Eye (tissue), 1 donor: ENCODE results near the gene ZNF862.
A peak's percentile ranks its signal among the peaks of the same experiment; 100 is the strongest.

Source experiments
- DNase-seq: peaks from one replicate; pipeline ENCODE4 v3.0.0-alpha.2; 2015

ZNF862 gene

GRCh38 chr7:149811831-149812490 is 26.2 kb upstream of the ZNF862 start:
- DNase-seq: no peak

- no peak for DNase-seq
Measured at GRCh38 chr7:149813254-149814035, 24.7 kb upstream of the ZNF862 start.

- no peak for DNase-seq
Measured at GRCh38 chr7:149814494-149814893, 23.7 kb upstream of the ZNF862 start.

GRCh38 chr7:149815121-149815520 is 23.1 kb upstream of the ZNF862 start:
- DNase-seq: no peak

GRCh38 chr7:149815661-149816266 is 22.4 kb upstream of the ZNF862 start:
- DNase-seq: no peak

- no peak for DNase-seq
Measured at GRCh38 chr7:149816267-149816751, 21.9 kb upstream of the ZNF862 start.

- no peak for DNase-seq
Measured at GRCh38 chr7:149816794-149817193, 21.4 kb upstream of the ZNF862 start.

- no peak for DNase-seq
Measured at GRCh38 chr7:149817301-149817771, 20.8 kb upstream of the ZNF862 start.

GRCh38 chr7:149817836-149818535 is 20.2 kb upstream of the ZNF862 start:
- DNase-seq: no peak

- no peak for DNase-seq
Measured at GRCh38 chr7:149818536-149818840, 19.7 kb upstream of the ZNF862 start.

- no peak for DNase-seq
Measured at GRCh38 chr7:149819141-149819960, 18.8 kb upstream of the ZNF862 start.

GRCh38 chr7:149819961-149820340 is 18.2 kb upstream of the ZNF862 start:
- DNase-seq: no peak

GRCh38 chr7:149820622-149821190 is 17.5 kb upstream of the ZNF862 start:
- DNase-seq: no peak

GRCh38 chr7:149821191-149822148 is 16.7 kb upstream of the ZNF862 start:
- DNase-seq: no peak

GRCh38 chr7:149822353-149822943 is 15.7 kb upstream of the ZNF862 start:
- DNase-seq: peak; percentile 58

- no peak for DNase-seq
Measured at GRCh38 chr7:149823191-149823630, 15.0 kb upstream of the ZNF862 start.

- DNase-seq: no peak
Measured at GRCh38 chr7:149823631-149824199, 14.5 kb upstream of the ZNF862 start.

GRCh38 chr7:149824301-149824741 is 13.9 kb upstream of the ZNF862 start:
- DNase-seq: no peak

GRCh38 chr7:149824748-149825566 is 13.2 kb upstream of the ZNF862 start:
- no peak for DNase-seq
